NCI-H446 (cell line): ENCODE measurements around the gene HYLS1.
"Not testable (repeated sequence)": the region's sequence is repeated elsewhere in the genome, so short reads cannot be mapped to it uniquely, and the experiment has no call there.

ENCODE experiments used
- DNase-seq, 2 experiments: peaks; one replicate each; lab custom pipeline; 2025; lab: John Stamatoyannopoulos, UW

Gene HYLS1

GRCh38 chr11:125887373-125888324 is at the start of gene HYLS1:
TSS of gene HYLS1 (plus strand) at chr11:125887668. CDS start at chr11:125899369, 11,701 bp downstream.
- peak in 1 of 2 experiments; percentile 69 for DNase-seq

GRCh38 chr11:125842321-125842948 is 45.0 kb upstream of the HYLS1 start:
- DNase-seq, result no peak

GRCh38 chr11:125846188-125846587 is 41.3 kb upstream of the HYLS1 start:
- DNase-seq, result no peak

GRCh38 chr11:125857670-125858069 is 29.8 kb upstream of the HYLS1 start:
- DNase-seq, result not testable (repeated sequence)

- not testable (repeated sequence) for DNase-seq
Observed at GRCh38 chr11:125862786-125863185, 24.7 kb upstream of the HYLS1 start.

GRCh38 chr11:125865354-125865753 is 22.1 kb upstream of the HYLS1 start:
- not testable (repeated sequence) for DNase-seq

GRCh38 chr11:125869521-125869920 is 17.9 kb upstream of the HYLS1 start:
- DNase-seq, result no peak

- DNase-seq, result peak; percentile 16 to 53
Observed at GRCh38 chr11:125871391-125872137, 15.9 kb upstream of the HYLS1 start.

- no peak for DNase-seq
Observed at GRCh38 chr11:125872138-125872491, 15.4 kb upstream of the HYLS1 start.

- no peak for DNase-seq
Observed at GRCh38 chr11:125873881-125874555, 13.4 kb upstream of the HYLS1 start.

- peak; percentile 71 to 83 for DNase-seq
Observed at GRCh38 chr11:125874556-125875124, 12.8 kb upstream of the HYLS1 start.

- DNase-seq, result no peak
Observed at GRCh38 chr11:125881291-125881690, 6.2 kb upstream of the HYLS1 start.

- DNase-seq, result no peak
Observed at GRCh38 chr11:125883375-125883774, 4.1 kb upstream of the HYLS1 start.

- no peak for DNase-seq
Observed at GRCh38 chr11:125886997-125887372, 483 bp upstream of the HYLS1 start.

- no peak for DNase-seq
Observed at GRCh38 chr11:125890447-125891100, 3.1 kb downstream of the HYLS1 start.

GRCh38 chr11:125892071-125892470 is 4.6 kb downstream of the HYLS1 start:
- no peak for DNase-seq

- no peak for DNase-seq
Observed at GRCh38 chr11:125892994-125893393, 5.5 kb downstream of the HYLS1 start.

- DNase-seq, result no peak
Observed at GRCh38 chr11:125901872-125902271, 14.4 kb downstream of the HYLS1 start.

GRCh38 chr11:125902277-125902926 is 14.9 kb downstream of the HYLS1 start:
- DNase-seq, result no peak

GRCh38 chr11:125902927-125903710 is 15.7 kb downstream of the HYLS1 start, which contains the start of gene PUS3:
TSS of gene PUS3 (minus strand) at chr11:125903206. CDS start at chr11:125896284, 6,922 bp downstream.
- peak; percentile 84 to 90 for DNase-seq
